Measurements from ENCODE around the gene ACAD8.
"Not testable (repeated sequence)": the region's sequence is repeated elsewhere in the genome, so short reads cannot be mapped to it uniquely, and the experiment has no call there.

Gene ACAD8

GRCh38 chr11:134277183-134278001 is 24.0 kb downstream of the ACAD8 start:
- no peak for TF ChIP-seq CTCF (IDR thresholded peaks at IDR 0.05; ENCODE audit: low read depth, low read length, missing control alignments)
- H3K36me3 ChIP-seq (replicated peaks), result no peaks in the 10 kb centered on the region
- in situ Hi-C loops (cut with HindIII; ENCODE audit: low pct_ligation_motif_present, low sequenced_read_pairs), result no loop called here
- no peak overlapping the region for H3K27ac ChIP-seq
- no peak overlapping the region for H3K4me3 ChIP-seq (ENCODE audit: low read depth, low read length)
- DNase-seq, result no peak
- H3K27me3 ChIP-seq (replicated peaks), result peaks cover 57% of the 10 kb centered on the region

GRCh38 chr11:134278356-134278755 is 25.0 kb downstream of the ACAD8 start:
- Histone ChIP-seq H3K27ac (no peak overlapping the region), H3K4me3 (ENCODE audit: low read depth, low read length) (no peak overlapping the region), H3K27me3 (replicated peaks) (peaks cover 49% of the 10 kb centered on the region), H3K36me3 (replicated peaks) (no peaks in the 10 kb centered on the region)
- no peak for TF ChIP-seq CTCF (IDR thresholded peaks at IDR 0.05; ENCODE audit: low read depth, low read length, missing control alignments)
- in situ Hi-C loops (cut with HindIII; ENCODE audit: low pct_ligation_motif_present, low sequenced_read_pairs), result no loop called here
- no peak for DNase-seq

- peaks cover 21% of the 10 kb centered on the region for H3K27me3 ChIP-seq (replicated peaks)
- in situ Hi-C loops (cut with HindIII; ENCODE audit: low pct_ligation_motif_present, low sequenced_read_pairs); H3K27ac ChIP-seq; H3K36me3 ChIP-seq (replicated peaks); H3K4me3 ChIP-seq (ENCODE audit: low read depth, low read length); DNase-seq: not testable (repeated sequence)
Observed at GRCh38 chr11:134281635-134282034, 28.3 kb downstream of the ACAD8 start.

- TF ChIP-seq CTCF (IDR thresholded peaks at IDR 0.05; ENCODE audit: low read depth, low read length, missing control alignments), result no peak
- Histone ChIP-seq H3K36me3 (replicated peaks) (no peaks in the 10 kb centered on the region), H3K27ac (no peak overlapping the region), H3K27me3 (replicated peaks) (peaks cover 13% of the 10 kb centered on the region), H3K4me3 (ENCODE audit: low read depth, low read length) (no peak overlapping the region)
- no peak for DNase-seq
- in situ Hi-C loops (cut with HindIII; ENCODE audit: low pct_ligation_motif_present, low sequenced_read_pairs), result no loop called here
Observed at GRCh38 chr11:134282121-134283045, 29.0 kb downstream of the ACAD8 start.

GRCh38 chr11:134283461-134284230 is 30.3 kb downstream of the ACAD8 start:
- Histone ChIP-seq H3K4me3 (ENCODE audit: low read depth, low read length) (no peak overlapping the region), H3K27ac (no peak overlapping the region), H3K27me3 (replicated peaks) (peaks cover 2% of the 10 kb centered on the region), H3K36me3 (replicated peaks) (no peaks in the 10 kb centered on the region)
- no peak for TF ChIP-seq CTCF (IDR thresholded peaks at IDR 0.05; ENCODE audit: low read depth, low read length, missing control alignments)
- DNase-seq, result no peak
- in situ Hi-C loops (cut with HindIII; ENCODE audit: low pct_ligation_motif_present, low sequenced_read_pairs), result no loop called here

- H3K27ac ChIP-seq; H3K36me3 ChIP-seq (replicated peaks); DNase-seq; H3K27me3 ChIP-seq (replicated peaks); H3K4me3 ChIP-seq (ENCODE audit: low read depth, low read length); in situ Hi-C loops (cut with HindIII; ENCODE audit: low pct_ligation_motif_present, low sequenced_read_pairs): not testable (repeated sequence)
Observed at GRCh38 chr11:134284349-134284748, 31.0 kb downstream of the ACAD8 start.

All from brain microvascular endothelial cell (primary cell).